ENCODE data around the gene C1QTNF12.
A peak's percentile ranks its signal among the peaks of the same experiment; 100 is the strongest.
"Not testable (repeated sequence)": the region's sequence is repeated elsewhere in the genome, so short reads cannot be mapped to it uniquely, and the experiment has no call there.

The C1QTNF12 gene

GRCh38 chr1:1199141-1199960, 47.2 kb downstream of the C1QTNF12 start:
- Mint-ChIP-seq H3K36me3 (ENCODE audit: low read depth) (peaks cover 4% of the 10 kb centered on the region), H3K27me3 (ENCODE audit: low read depth) (peaks cover 3% of the 10 kb centered on the region), H3K4me3 (peak overlapping the region; percentile 35 to 59 (median 39)), H3K27ac (no peak overlapping the region), H3K9me3 (peaks cover 14% of the 10 kb centered on the region), H3K4me1 (no peaks in the 10 kb centered on the region)
- no peak for TF ChIP-seq CTCF (IDR thresholded peaks at IDR 0.05; ENCODE audit: unreplicated experiment in 3 of 3)

- peaks cover 3% of the 10 kb centered on the region for H3K27me3 Mint-ChIP-seq (ENCODE audit: low read depth)
- H3K4me3 Mint-ChIP-seq = no peak overlapping the region
- peaks cover 7% of the 10 kb centered on the region for H3K36me3 Mint-ChIP-seq (ENCODE audit: low read depth)
- no peak for TF ChIP-seq CTCF (IDR thresholded peaks at IDR 0.05; ENCODE audit: unreplicated experiment in 3 of 3)
- H3K27ac Mint-ChIP-seq = no peak overlapping the region
- H3K4me1 Mint-ChIP-seq = no peaks in the 10 kb centered on the region
- H3K9me3 Mint-ChIP-seq = peaks cover 17% of the 10 kb centered on the region
Observed at GRCh38 chr1:1198423-1199140, 47.9 kb downstream of the C1QTNF12 start.

- Mint-ChIP-seq H3K9me3 (peaks cover 17% of the 10 kb centered on the region), H3K36me3 (ENCODE audit: low read depth) (peaks cover 7% of the 10 kb centered on the region), H3K27me3 (ENCODE audit: low read depth) (peaks cover 3% of the 10 kb centered on the region), H3K27ac (no peak overlapping the region), H3K4me1 (no peaks in the 10 kb centered on the region), H3K4me3 (no peak overlapping the region)
- no peak for TF ChIP-seq CTCF (IDR thresholded peaks at IDR 0.05; ENCODE audit: unreplicated experiment in 3 of 3)
Observed at GRCh38 chr1:1197551-1198422, 48.7 kb downstream of the C1QTNF12 start.

- Mint-ChIP-seq H3K4me3 (no peak overlapping the region), H3K9me3 (peaks cover 18% of the 10 kb centered on the region), H3K27ac (no peak overlapping the region), H3K27me3 (ENCODE audit: low read depth) (peaks cover 3% of the 10 kb centered on the region), H3K36me3 (ENCODE audit: low read depth) (peaks cover 8% of the 10 kb centered on the region), H3K4me1 (no peaks in the 10 kb centered on the region)
- no peak for TF ChIP-seq CTCF (IDR thresholded peaks at IDR 0.05; ENCODE audit: unreplicated experiment in 3 of 3)
Observed at GRCh38 chr1:1197188-1197500, 49.4 kb downstream of the C1QTNF12 start.

GRCh38 chr1:1196431-1197187, 49.9 kb downstream of the C1QTNF12 start:
- H3K4me3 Mint-ChIP-seq = no peak overlapping the region
- no peak for TF ChIP-seq CTCF (IDR thresholded peaks at IDR 0.05; ENCODE audit: unreplicated experiment in 3 of 3)
- H3K4me1 Mint-ChIP-seq = no peaks in the 10 kb centered on the region
- peaks cover 13% of the 10 kb centered on the region for H3K36me3 Mint-ChIP-seq (ENCODE audit: low read depth)
- peaks cover 6% of the 10 kb centered on the region for H3K27me3 Mint-ChIP-seq (ENCODE audit: low read depth)
- H3K9me3 Mint-ChIP-seq = peaks cover 23% of the 10 kb centered on the region
- H3K27ac Mint-ChIP-seq = no peak overlapping the region

- not testable (repeated sequence) for H3K27ac Mint-ChIP-seq; H3K4me1 Mint-ChIP-seq; H3K27me3 Mint-ChIP-seq (ENCODE audit: low read depth); H3K4me3 Mint-ChIP-seq
- Mint-ChIP-seq H3K9me3 (peaks cover 26% of the 10 kb centered on the region), H3K36me3 (ENCODE audit: low read depth) (peaks cover 13% of the 10 kb centered on the region)
Observed at GRCh38 chr1:1195726-1196125, 50.8 kb downstream of the C1QTNF12 start.

All from nephron (organoid).